Panc1 (cell line): ENCODE data around the gene ASCL1. TPM values are rescaled to one million over a fixed set of nuclear protein-coding genes. Genes with fewer than 3 reads are reported as not detected.

Source experiments
- ATAC-seq: fragments of 200-7000 bp; cut with Tn5 transposase; 2 replicates; pipeline ENCODE4 v1.9.1; 2020; ENCODE audit warnings: mild to moderate bottlenecking, moderate library complexity
- BruUV-seq: library from RNA; stranded (reverse); fragments of 400-500 nt; replicated peaks from 2 replicates; lab custom pipeline; 2021; lab: Mats Ljungman, UMichigan
- CTCF ChIA-PET: fragments of 300-600 bp; sonication (Branson Sonifier 250); formaldehyde crosslinking; loops from one replicate; lab custom pipeline; 2022; ENCODE audit warnings: antibody characterized with exemption; lab: Charles Lee
- POLR2A ChIA-PET: fragments of 300-600 bp; sonication (Branson Sonifier 250); formaldehyde crosslinking; loops from one replicate; lab custom pipeline; 2022; ENCODE audit warnings: antibody characterized with exemption; lab: Charles Lee
- DNase-seq: peaks from one replicate; pipeline ENCODE4 v3.0.0-alpha.2; 2010; ENCODE audit warnings: low read depth, low spot score
- H3K27ac ChIP-seq: 2 replicates; pipeline ENCODE4 v1.5.1; 2011; ENCODE audit warnings: mild to moderate bottlenecking, low read length, inconsistent platforms
- H3K27me3 ChIP-seq: fragments of 200-500 bp; sonication (Bioruptor generic); 2 replicates; pipeline ENCODE4 v1.6.0; 2014; ENCODE audit warnings: low read length, inconsistent platforms; ENCODE audit not compliant: control insufficient read depth, insufficient read depth
- H3K36me3 ChIP-seq: fragments of 200-500 bp; sonication (Bioruptor generic); 2 replicates; pipeline ENCODE4 v1.5.1; 2014; ENCODE audit warnings: inconsistent platforms, mild to moderate bottlenecking, low read length, moderate library complexity; ENCODE audit not compliant: control insufficient read depth, insufficient read depth
- H3K4me1 ChIP-seq: 2 replicates; pipeline ENCODE4 v1.5.1; 2011; ENCODE audit warnings: inconsistent platforms, mild to moderate bottlenecking, low read length, moderate library complexity; ENCODE audit not compliant: control insufficient read depth, insufficient read depth
- H3K4me3 ChIP-seq, 2 experiments: 2 replicates each; pipeline ENCODE4 v1.5.1; 2011 to 2012; ENCODE audit warnings: low read depth in 2 of 2, low read length in 2 of 2, mild to moderate bottlenecking in 2 of 2, inconsistent platforms in 1 of 2, moderate library complexity in 1 of 2
- H3K9me3 ChIP-seq: fragments of 200-500 bp; sonication (Bioruptor generic); 2 replicates; pipeline ENCODE4 v1.5.1; 2014; ENCODE audit warnings: low read depth, mild to moderate bottlenecking, inconsistent platforms, low read length, moderate library complexity; ENCODE audit not compliant: control insufficient read depth, insufficient read depth
- CTCF ChIP-seq: fragments of 450-650 bp; IDR thresholded peaks from 2 replicates; pipeline ENCODE4 v1.5.1; 2017; ENCODE audit warnings: mild to moderate bottlenecking
- POLR2AphosphoS5 ChIP-seq: IDR thresholded peaks from 2 replicates; pipeline ENCODE4 v1.6.1; 2012; ENCODE audit warnings: mild to moderate bottlenecking, low read depth, low read length, moderate library complexity
- REST ChIP-seq, 2 experiments: IDR thresholded peaks; 2 replicates each; pipeline ENCODE4 v1.6.1; 2011 to 2012; ENCODE audit warnings: low read depth in 2 of 2, control low read depth in 1 of 2, low read length in 1 of 2, mild to moderate bottlenecking in 1 of 2, moderate library complexity in 1 of 2; ENCODE audit not compliant: insufficient read depth in 1 of 2
- SIN3A ChIP-seq: IDR thresholded peaks from 2 replicates; pipeline ENCODE4 v1.6.1; 2012; ENCODE audit warnings: low read depth, mild to moderate bottlenecking, low read length, moderate library complexity, borderline replicate concordance; ENCODE audit not compliant: insufficient read depth
- TCF7L2 ChIP-seq: IDR thresholded peaks from 2 replicates; pipeline ENCODE4 v1.6.1; 2011; ENCODE audit warnings: mild to moderate bottlenecking, low read depth, low read length, inconsistent platforms
- in situ Hi-C: cut with HindIII; loops from 2 replicates; pipeline ENCODE4 v1.10.0; 2016; ENCODE audit warnings: low sequenced_read_pairs, low pct_unique_long_range_greater_than_20kb
- intact Hi-C: fragments of 100-400 bp; cut with micrococcal nuclease; formaldehyde crosslinking; loops from one replicate; pipeline ENCODE4 v1.10.0; 2022; ENCODE audit not compliant: unreplicated experiment
- total RNA-seq: library from RNA; stranded (reverse); gene quantifications from one replicate; pipeline ENCODE4 v1.2.1, GENCODE V29; 2021; ENCODE audit not compliant: unreplicated experiment

The ASCL1 gene
- total RNA-seq, 1 experiment from 2014 or later = not detected

GRCh38 chr12:102927220-102927619 lies 30.3 kb upstream of the ASCL1 start:
- DNase-seq (no peak), ATAC-seq (no peak)
- H3K9me3 ChIP-seq = no peaks in the 10 kb centered on the region
- H3K4me3 ChIP-seq = no peak overlapping the region
- H3K36me3 ChIP-seq = no peaks in the 10 kb centered on the region
- no peak overlapping the region for H3K27ac ChIP-seq
- in situ Hi-C loops = no loop called here
- no peak for TF ChIP-seq TCF7L2
- no peak for TF ChIP-seq REST (IDR thresholded peaks at IDR 0.05; ENCODE audit: insufficient read depth in 1 of 2, low read depth in 2 of 2, low read length in 1 of 2)
- no peak for TF ChIP-seq CTCF
- no peak for TF ChIP-seq SIN3A
- no peak for TF ChIP-seq POLR2AphosphoS5
- no peaks in the 10 kb centered on the region for H3K27me3 ChIP-seq
- POLR2A ChIA-PET = no interaction called here
- intact Hi-C loops = no loop called here
- CTCF ChIA-PET = no interaction called here
- no TSS peak for BruUV-seq
- H3K4me1 ChIP-seq = no peaks in the 10 kb centered on the region

- ChIA-PET POLR2A (no interaction called here), CTCF (no interaction called here)
- intact Hi-C loops = no loop called here
- ATAC-seq (no peak), DNase-seq (no peak)
- no peak overlapping the region for H3K27ac ChIP-seq
- H3K4me3 ChIP-seq = no peak overlapping the region
- no peaks in the 10 kb centered on the region for H3K4me1 ChIP-seq
- H3K9me3 ChIP-seq = no peaks in the 10 kb centered on the region
- in situ Hi-C loops = no loop called here
- TF ChIP-seq REST (IDR thresholded peaks at IDR 0.05; ENCODE audit: insufficient read depth in 1 of 2, low read depth in 2 of 2, low read length in 1 of 2) (no peak), CTCF (no peak), TCF7L2 (no peak), SIN3A (no peak), POLR2AphosphoS5 (no peak)
- H3K27me3 ChIP-seq = no peaks in the 10 kb centered on the region
- H3K36me3 ChIP-seq = no peaks in the 10 kb centered on the region
- no TSS peak for BruUV-seq
These were observed 24.3 kb upstream of the ASCL1 start for GRCh38 chr12:102933168-102933567.
